Liver (tissue), 9 donors: ENCODE measurements around the gene CPSF4. TPM values are rescaled to one million over a fixed set of nuclear protein-coding genes. Genes with fewer than 3 reads are reported as not detected.
A peak's percentile ranks its signal among the peaks of the same experiment; 100 is the strongest.

ENCODE experiments used
- DNase-seq: peaks from one replicate; pipeline ENCODE4 v3.0.0-alpha.2; 2017; ENCODE audit warnings: low spot score
- H3K27ac ChIP-seq, 2 donors: one replicate each; pipeline ENCODE4 v1.7.0; 2013; ENCODE audit warnings: inconsistent platforms in 2 of 2, low read length in 2 of 2, control low read depth in 1 of 2, low read depth in 1 of 2, mild to moderate bottlenecking in 1 of 2
- H3K27me3 ChIP-seq, 4 donors: one replicate each; pipeline versions ENCODE4 v1.6.1 to v1.7.0; 2013; ENCODE audit warnings: low read length in 3 of 4, inconsistent platforms in 1 of 4, mild to moderate bottlenecking in 1 of 4, moderate library complexity in 1 of 4; ENCODE audit not compliant: control insufficient read depth in 4 of 4, insufficient read depth in 4 of 4
- H3K36me3 ChIP-seq, 4 donors: one replicate each; pipeline versions ENCODE4 v1.6.1 to v1.7.0; 2013; ENCODE audit warnings: low read length in 3 of 4, mild to moderate bottlenecking in 3 of 4, low read depth in 1 of 4, moderate library complexity in 1 of 4; ENCODE audit not compliant: control insufficient read depth in 4 of 4, insufficient read depth in 3 of 4
- H3K4me1 ChIP-seq, 4 donors: one replicate each; pipeline versions ENCODE4 v1.6.1 to v1.7.0; 2013; ENCODE audit warnings: low read length in 3 of 4, mild to moderate bottlenecking in 3 of 4, moderate library complexity in 1 of 4; ENCODE audit not compliant: control insufficient read depth in 4 of 4, insufficient read depth in 4 of 4
- H3K4me3 ChIP-seq, 3 donors: one replicate each; pipeline versions ENCODE4 v1.6.1 to v1.7.0; 2013; ENCODE audit warnings: low read length in 3 of 3, control low read depth in 1 of 3, low read depth in 1 of 3, mild to moderate bottlenecking in 1 of 3
- H3K9ac ChIP-seq, 2 donors: one replicate each; pipeline ENCODE4 v1.7.0; 2013; ENCODE audit warnings: low read length in 2 of 2, mild to moderate bottlenecking in 2 of 2, moderate library complexity in 2 of 2, control low read depth in 1 of 2, low read depth in 1 of 2
- H3K9me3 ChIP-seq, 4 donors: one replicate each; pipeline versions ENCODE4 v1.6.1 to v1.7.0; 2013; ENCODE audit warnings: low read length in 3 of 4; ENCODE audit not compliant: control insufficient read depth in 4 of 4
- EGR1 ChIP-seq, 2 donors: IDR thresholded peaks; 2 replicates each; pipeline ENCODE4 v1.6.1; 2016 to 2018; ENCODE audit warnings: antibody characterized with exemption in 2 of 2, low read depth in 2 of 2
- FOXA1 ChIP-seq: IDR thresholded peaks from 2 replicates; pipeline ENCODE4 v1.6.1; 2016; ENCODE audit warnings: antibody characterized with exemption
- FOXA2 ChIP-seq: IDR thresholded peaks from 2 replicates; pipeline ENCODE4 v1.6.1; 2016; ENCODE audit warnings: antibody characterized with exemption
- GABPA ChIP-seq, 2 donors: IDR thresholded peaks in 1 of 2; conservative IDR thresholded peaks in 1 of 2; 2 replicates each; pipeline ENCODE4 v1.6.1; 2016; ENCODE audit warnings: antibody characterized with exemption in 2 of 2, mild to moderate bottlenecking in 1 of 2, moderate library complexity in 1 of 2
- HNF4A ChIP-seq, 2 donors: conservative IDR thresholded peaks; 2 replicates each; pipeline ENCODE4 v1.6.1; 2016; ENCODE audit warnings: antibody characterized with exemption in 2 of 2, mild to moderate bottlenecking in 2 of 2
- HNF4G ChIP-seq: IDR thresholded peaks from 2 replicates; pipeline ENCODE4 v1.6.1; 2016; ENCODE audit warnings: antibody characterized with exemption
- JUND ChIP-seq, 2 donors: IDR thresholded peaks; 2 replicates each; pipeline ENCODE4 v1.6.1; 2016; ENCODE audit warnings: antibody characterized with exemption in 2 of 2
- NR2F2 ChIP-seq: IDR thresholded peaks from 2 replicates; pipeline ENCODE4 v1.6.1; 2016; ENCODE audit warnings: antibody characterized with exemption
- RAD21 ChIP-seq, 2 donors: IDR thresholded peaks; 2 replicates each; pipeline ENCODE4 v1.6.1; 2016; ENCODE audit warnings: antibody characterized with exemption in 2 of 2, mild to moderate bottlenecking in 2 of 2
- RXRA ChIP-seq, 2 donors: IDR thresholded peaks; 2 replicates each; pipeline ENCODE4 v1.6.1; 2017 to 2018; ENCODE audit warnings: antibody characterized with exemption in 2 of 2, mild to moderate bottlenecking in 1 of 2
- SP1 ChIP-seq: IDR thresholded peaks from 2 replicates; pipeline ENCODE4 v1.6.1; 2018; ENCODE audit warnings: antibody characterized with exemption, mild to moderate bottlenecking
- TAF1 ChIP-seq: conservative IDR thresholded peaks from 2 replicates; pipeline ENCODE4 v1.6.1; 2016; ENCODE audit warnings: antibody characterized with exemption, mild to moderate bottlenecking
- YY1 ChIP-seq: IDR thresholded peaks from 2 replicates; pipeline ENCODE4 v1.6.1; 2016; ENCODE audit warnings: antibody characterized with exemption, mild to moderate bottlenecking
- WGBS: extraction: QIAGEN DNeasy Blood & Tissue Kit; methylation state at CpG from one replicate; pipeline ENCODE4 v1.1.7; 2013; 5-methylcytosine and 5-hydroxymethylcytosine counted together
- polyA plus RNA-seq, 2 donors: library from polyadenylated mRNA; stranded (reverse) in 1 of 2; unstranded in 1 of 2; fragments of 200-250 nt in 1 of 2; fragments of >200 nt in 1 of 2; fragmentation: Nextera tagmentation in 1 of 2; extraction: Ambion mirVana in 1 of 2; gene quantifications; one replicate each; pipeline versions ENCODE4 v1.2.1 to v1.2.3, GENCODE V29; 2013 to 2015
- total RNA-seq, 2 donors: library from RNA; depleted of rRNA; stranded (reverse); fragments of >200 nt; gene quantifications; one replicate each; pipeline ENCODE4 v1.2.3, GENCODE V29; 2014
- TF ChIP-seq, protein P1 (sequence below): IDR thresholded peaks from 2 replicates; pipeline ENCODE4 v1.6.1; 2016; ENCODE audit warnings: antibody characterized with exemption
- TF ChIP-seq, protein P2 (sequence below): fragments of 150-350 bp; IDR thresholded peaks from 2 replicates; pipeline ENCODE4 v1.5.1; 2017; ENCODE audit warnings: improper control_type of control experiment, low read depth, low read length; ENCODE audit not compliant: missing input control
- TF ChIP-seq, protein P3 (sequence below): IDR thresholded peaks from 2 replicates; pipeline ENCODE4 v1.6.1; 2016; ENCODE audit warnings: antibody characterized with exemption
- TF ChIP-seq, protein P4 (sequence below): IDR thresholded peaks from 2 replicates; pipeline ENCODE4 v1.6.1; 2016; ENCODE audit warnings: antibody characterized with exemption
- TF ChIP-seq, protein P5 (sequence below): IDR thresholded peaks from 2 replicates; pipeline ENCODE4 v1.6.1; 2016; ENCODE audit warnings: antibody characterized with exemption, mild to moderate bottlenecking
- donor health status: healthy.
- donor health status: healthy.
- donor health status: healthy.
- donor health status: healthy.
- donor health status: healthy.

CPSF4 gene
- total and polyA plus RNA-seq, 4 donors: 7.1 to 15.3 (median 10.5) TPM

DNA sequence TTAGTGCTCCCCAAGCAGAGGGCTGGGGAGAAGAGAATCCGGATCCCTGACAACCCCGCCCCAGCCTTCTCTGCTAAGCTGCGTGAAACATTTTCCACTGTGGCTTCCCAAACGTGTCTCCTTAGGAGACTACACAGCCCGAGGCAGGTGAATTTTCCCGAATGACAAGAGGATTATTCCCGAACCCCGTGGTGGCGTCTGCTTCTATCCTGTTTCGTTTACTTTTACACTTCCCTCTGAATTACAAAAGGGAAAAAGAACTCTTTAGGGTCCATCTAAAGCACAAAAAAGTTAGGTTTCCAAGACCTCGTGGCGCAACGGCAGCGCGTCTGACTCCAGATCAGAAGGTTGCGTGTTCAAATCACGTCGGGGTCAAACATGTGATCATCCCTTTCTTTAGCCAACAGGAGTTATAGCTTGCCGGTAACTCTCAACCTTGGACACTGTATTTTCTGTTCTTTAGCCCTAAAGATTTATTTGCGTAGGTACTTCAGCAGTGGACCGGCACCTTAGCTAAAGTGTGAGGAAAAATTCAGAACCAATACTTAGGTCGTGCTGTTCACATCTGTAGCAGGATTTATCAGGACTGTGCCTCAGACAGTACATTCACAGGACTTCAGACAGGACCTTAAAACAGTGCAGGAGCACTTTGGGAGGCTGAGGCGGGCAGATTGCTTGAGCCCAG, 30.8 kb downstream of the CPSF4 start:
- 42% methylated on average over 23 of the region's 23 CpGs for WGBS
- Histone ChIP-seq H3K27ac (no peak overlapping the region), H3K36me3 (no peaks in the 10 kb centered on the region), H3K9ac (no peak overlapping the region), H3K4me3 (no peak overlapping the region), H3K27me3 (no peaks in the 10 kb centered on the region), H3K4me1 (peaks cover 6 to 30% (median 17%) of the 10 kb centered on the region in 4 donors), H3K9me3 (no peaks in the 10 kb centered on the region)
- TF ChIP-seq, protein P1, sequence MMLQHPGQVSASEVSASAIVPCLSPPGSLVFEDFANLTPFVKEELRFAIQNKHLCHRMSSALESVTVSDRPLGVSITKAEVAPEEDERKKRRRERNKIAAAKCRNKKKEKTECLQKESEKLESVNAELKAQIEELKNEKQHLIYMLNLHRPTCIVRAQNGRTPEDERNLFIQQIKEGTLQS: no peak
- TF ChIP-seq FOXA1: no peak
- no peak for TF ChIP-seq GABPA (IDR thresholded peaks at IDR 0.05 in 1 of 2, conservative IDR thresholded peaks at IDR 0.05 in 1 of 2)
- TF ChIP-seq EGR1 (IDR thresholded peaks at IDR 0.05; ENCODE audit: low read depth in 2 of 2): no peak
- TF ChIP-seq NR2F2: no peak
- no peak for TF ChIP-seq RXRA (IDR thresholded peaks at IDR 0.05)
- TF ChIP-seq, protein P2, sequence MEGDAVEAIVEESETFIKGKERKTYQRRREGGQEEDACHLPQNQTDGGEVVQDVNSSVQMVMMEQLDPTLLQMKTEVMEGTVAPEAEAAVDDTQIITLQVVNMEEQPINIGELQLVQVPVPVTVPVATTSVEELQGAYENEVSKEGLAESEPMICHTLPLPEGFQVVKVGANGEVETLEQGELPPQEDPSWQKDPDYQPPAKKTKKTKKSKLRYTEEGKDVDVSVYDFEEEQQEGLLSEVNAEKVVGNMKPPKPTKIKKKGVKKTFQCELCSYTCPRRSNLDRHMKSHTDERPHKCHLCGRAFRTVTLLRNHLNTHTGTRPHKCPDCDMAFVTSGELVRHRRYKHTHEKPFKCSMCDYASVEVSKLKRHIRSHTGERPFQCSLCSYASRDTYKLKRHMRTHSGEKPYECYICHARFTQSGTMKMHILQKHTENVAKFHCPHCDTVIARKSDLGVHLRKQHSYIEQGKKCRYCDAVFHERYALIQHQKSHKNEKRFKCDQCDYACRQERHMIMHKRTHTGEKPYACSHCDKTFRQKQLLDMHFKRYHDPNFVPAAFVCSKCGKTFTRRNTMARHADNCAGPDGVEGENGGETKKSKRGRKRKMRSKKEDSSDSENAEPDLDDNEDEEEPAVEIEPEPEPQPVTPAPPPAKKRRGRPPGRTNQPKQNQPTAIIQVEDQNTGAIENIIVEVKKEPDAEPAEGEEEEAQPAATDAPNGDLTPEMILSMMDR: no peak
- TF ChIP-seq FOXA2: no peak
- TF ChIP-seq JUND (IDR thresholded peaks at IDR 0.05): no peak
- TF ChIP-seq, protein P3, sequence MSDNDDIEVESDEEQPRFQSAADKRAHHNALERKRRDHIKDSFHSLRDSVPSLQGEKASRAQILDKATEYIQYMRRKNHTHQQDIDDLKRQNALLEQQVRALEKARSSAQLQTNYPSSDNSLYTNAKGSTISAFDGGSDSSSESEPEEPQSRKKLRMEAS: no peak
- DNase-seq: no peak

DNA sequence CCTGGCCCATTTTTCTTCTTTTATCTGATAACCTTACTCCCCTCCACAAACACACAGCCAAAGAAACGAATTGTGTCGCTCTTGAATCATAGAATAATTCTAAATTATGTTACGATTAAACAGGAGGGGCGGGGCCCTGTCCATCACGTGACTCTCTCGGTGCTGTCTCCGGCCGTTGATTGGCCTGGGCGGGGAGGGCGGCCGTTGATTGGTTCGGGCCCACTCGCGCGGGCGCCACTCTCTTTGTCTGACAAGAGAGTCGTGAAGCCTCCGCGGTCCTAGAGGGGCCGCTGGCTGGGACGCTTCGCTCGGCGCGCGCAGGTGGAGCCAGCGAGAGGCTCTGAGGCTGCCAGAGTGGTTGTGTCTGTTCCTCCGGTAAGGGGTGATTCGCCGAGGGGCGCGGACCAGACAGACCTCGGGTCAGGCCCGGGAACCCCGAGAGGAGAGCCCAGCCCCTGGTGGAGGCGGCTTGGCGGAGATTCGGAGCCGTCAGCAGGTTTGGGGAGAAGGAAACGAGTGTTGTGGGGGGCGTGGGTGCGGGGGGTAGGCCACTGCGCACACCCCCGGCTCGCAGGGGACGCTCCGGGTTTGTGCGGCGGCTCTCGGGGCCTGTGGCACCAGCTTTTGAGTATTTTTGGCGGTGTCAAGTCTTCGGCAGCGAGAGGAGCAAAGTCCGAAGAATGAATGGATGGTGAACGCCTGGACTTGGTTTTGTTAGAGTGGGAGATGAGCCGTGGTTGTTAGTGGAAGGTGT, 34.0 kb downstream of the CPSF4 start, which contains the start of gene ZNF789:
TSS of gene ZNF789 (plus strand) at position 330 of the 754 bp plus-strand sequence. CDS start 3,567 bp downstream, outside the sequence.
- Histone ChIP-seq H3K27me3 (no peaks in the 10 kb centered on the region), H3K27ac (peak within 1 kb of the TSS; percentile 69 to 85), H3K9ac (peak within 1 kb of the TSS; percentile 42 to 63), H3K36me3 (peaks cover 0 to 4% (median 2%) of the 10 kb centered on the region in 4 donors), H3K4me3 (peak within 1 kb of the TSS; percentile 70 to 90 (median 80)), H3K9me3 (no peaks in the 10 kb centered on the region), H3K4me1 (peaks cover 3 to 14% (median 9%) of the 10 kb centered on the region in 4 donors)
- peak; percentile 97 for DNase-seq
- peak in 1 of 2 donors; percentile 67 for TF ChIP-seq GABPA (IDR thresholded peaks at IDR 0.05 in 1 of 2, conservative IDR thresholded peaks at IDR 0.05 in 1 of 2)
- TF ChIP-seq, protein P3: no peak
- TF ChIP-seq EGR1 (IDR thresholded peaks at IDR 0.05; ENCODE audit: low read depth in 2 of 2): peak in 1 of 2 donors; percentile 17
- TF ChIP-seq SP1: peak; percentile 75
- TF ChIP-seq HNF4A (conservative IDR thresholded peaks at IDR 0.05): peak; percentile 44 to 51
- peak; percentile 55 for TF ChIP-seq TAF1
- TF ChIP-seq FOXA2: no peak
- TF ChIP-seq RAD21 (IDR thresholded peaks at IDR 0.05): peak; percentile 16 to 29
- TF ChIP-seq, protein P2: no peak
- peak; percentile 42 for TF ChIP-seq YY1
- TF ChIP-seq FOXA1: no peak
- no peak for TF ChIP-seq NR2F2
- TF ChIP-seq, protein P4, sequence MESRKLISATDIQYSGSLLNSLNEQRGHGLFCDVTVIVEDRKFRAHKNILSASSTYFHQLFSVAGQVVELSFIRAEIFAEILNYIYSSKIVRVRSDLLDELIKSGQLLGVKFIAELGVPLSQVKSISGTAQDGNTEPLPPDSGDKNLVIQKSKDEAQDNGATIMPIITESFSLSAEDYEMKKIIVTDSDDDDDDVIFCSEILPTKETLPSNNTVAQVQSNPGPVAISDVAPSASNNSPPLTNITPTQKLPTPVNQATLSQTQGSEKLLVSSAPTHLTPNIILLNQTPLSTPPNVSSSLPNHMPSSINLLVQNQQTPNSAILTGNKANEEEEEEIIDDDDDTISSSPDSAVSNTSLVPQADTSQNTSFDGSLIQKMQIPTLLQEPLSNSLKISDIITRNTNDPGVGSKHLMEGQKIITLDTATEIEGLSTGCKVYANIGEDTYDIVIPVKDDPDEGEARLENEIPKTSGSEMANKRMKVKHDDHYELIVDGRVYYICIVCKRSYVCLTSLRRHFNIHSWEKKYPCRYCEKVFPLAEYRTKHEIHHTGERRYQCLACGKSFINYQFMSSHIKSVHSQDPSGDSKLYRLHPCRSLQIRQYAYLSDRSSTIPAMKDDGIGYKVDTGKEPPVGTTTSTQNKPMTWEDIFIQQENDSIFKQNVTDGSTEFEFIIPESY: peak; percentile 48
- TF ChIP-seq, protein P5, sequence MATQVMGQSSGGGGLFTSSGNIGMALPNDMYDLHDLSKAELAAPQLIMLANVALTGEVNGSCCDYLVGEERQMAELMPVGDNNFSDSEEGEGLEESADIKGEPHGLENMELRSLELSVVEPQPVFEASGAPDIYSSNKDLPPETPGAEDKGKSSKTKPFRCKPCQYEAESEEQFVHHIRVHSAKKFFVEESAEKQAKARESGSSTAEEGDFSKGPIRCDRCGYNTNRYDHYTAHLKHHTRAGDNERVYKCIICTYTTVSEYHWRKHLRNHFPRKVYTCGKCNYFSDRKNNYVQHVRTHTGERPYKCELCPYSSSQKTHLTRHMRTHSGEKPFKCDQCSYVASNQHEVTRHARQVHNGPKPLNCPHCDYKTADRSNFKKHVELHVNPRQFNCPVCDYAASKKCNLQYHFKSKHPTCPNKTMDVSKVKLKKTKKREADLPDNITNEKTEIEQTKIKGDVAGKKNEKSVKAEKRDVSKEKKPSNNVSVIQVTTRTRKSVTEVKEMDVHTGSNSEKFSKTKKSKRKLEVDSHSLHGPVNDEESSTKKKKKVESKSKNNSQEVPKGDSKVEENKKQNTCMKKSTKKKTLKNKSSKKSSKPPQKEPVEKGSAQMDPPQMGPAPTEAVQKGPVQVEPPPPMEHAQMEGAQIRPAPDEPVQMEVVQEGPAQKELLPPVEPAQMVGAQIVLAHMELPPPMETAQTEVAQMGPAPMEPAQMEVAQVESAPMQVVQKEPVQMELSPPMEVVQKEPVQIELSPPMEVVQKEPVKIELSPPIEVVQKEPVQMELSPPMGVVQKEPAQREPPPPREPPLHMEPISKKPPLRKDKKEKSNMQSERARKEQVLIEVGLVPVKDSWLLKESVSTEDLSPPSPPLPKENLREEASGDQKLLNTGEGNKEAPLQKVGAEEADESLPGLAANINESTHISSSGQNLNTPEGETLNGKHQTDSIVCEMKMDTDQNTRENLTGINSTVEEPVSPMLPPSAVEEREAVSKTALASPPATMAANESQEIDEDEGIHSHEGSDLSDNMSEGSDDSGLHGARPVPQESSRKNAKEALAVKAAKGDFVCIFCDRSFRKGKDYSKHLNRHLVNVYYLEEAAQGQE: no peak
- TF ChIP-seq HNF4G: no peak
- TF ChIP-seq JUND (IDR thresholded peaks at IDR 0.05): no peak
- TF ChIP-seq, protein P1: no peak
- under 1% methylated on average over 56 of the region's 56 CpGs for WGBS
